Measurements from ENCODE around the gene PCDHB16. TPM values are rescaled to one million over a fixed set of nuclear protein-coding genes. Genes with fewer than 3 reads are reported as not detected.
A peak's percentile ranks its signal among the peaks of the same experiment; 100 is the strongest.

The PCDHB16 gene
- total and polyA plus RNA-seq, 2 of the 13 experiments (the other 11 are each of a cell fraction or from before 2014, with no cell fraction given) = 0.60 to 0.66 TPM

DNA sequence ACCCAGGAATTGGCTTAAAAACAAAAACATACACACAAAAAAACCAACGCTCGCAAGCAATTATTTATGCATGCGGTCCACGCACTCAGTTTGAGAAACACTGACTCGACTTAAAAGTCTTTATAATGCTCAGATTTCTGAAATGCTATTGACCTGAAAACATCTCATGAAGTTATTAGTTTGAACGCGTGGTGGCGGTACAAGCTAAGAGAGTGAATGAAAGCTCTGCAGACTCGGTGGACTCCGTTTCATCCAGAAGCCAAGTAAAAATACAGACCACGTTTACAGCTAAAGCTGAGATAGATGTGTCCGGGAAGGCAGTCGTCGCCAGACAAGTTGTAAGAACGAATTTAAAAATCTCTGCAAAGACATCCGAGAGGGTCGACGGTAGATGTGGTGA is 32.4 kb upstream of the PCDHB16 start, which contains the start of gene PCDHB6 (continued):
- TF ChIP-seq STAG1 (CRISPR knock-in tag; IDR thresholded peaks at IDR 0.05) (peak; percentile 34), HIC2 (CRISPR knock-in tag; IDR thresholded peaks at IDR 0.05; ENCODE audit: low read depth) (no peak), ZBTB33 (CRISPR knock-in tag; IDR thresholded peaks at IDR 0.05) (no peak), ZNF746 (CRISPR knock-in tag; IDR thresholded peaks at IDR 0.05) (no peak), ISL2 (CRISPR knock-in tag; IDR thresholded peaks at IDR 0.05) (0 out of 2 replicates have a peak, but pooled peaks have one; percentile 7), FIP1L1 (IDR thresholded peaks at IDR 0.05; ENCODE audit: borderline replicate concordance, insufficient read depth, low read depth, low read length) (no peak), RFXANK (CRISPR knock-in tag; IDR thresholded peaks at IDR 0.05) (no peak), RAD21 (CRISPR knock-in tag; IDR thresholded peaks at IDR 0.05) (peak; percentile 42; the same call in 1 of the 2 replicates), RARG (CRISPR knock-in tag; IDR thresholded peaks at IDR 0.05; ENCODE audit: low read depth) (no peak), ZNF782 (CRISPR knock-in tag; IDR thresholded peaks at IDR 0.05; ENCODE audit: borderline replicate concordance) (no peak), GATAD2A (CRISPR knock-in tag; IDR thresholded peaks at IDR 0.05) (no peak), MAFG (CRISPR knock-in tag; IDR thresholded peaks at IDR 0.05) (no peak), POLR2A (IDR thresholded peaks at IDR 0.05; ENCODE audit: insufficient read depth in 1 of 2, low read depth in 2 of 2, low read length in 2 of 2) (no peak), ZNF367 (CRISPR knock-in tag; IDR thresholded peaks at IDR 0.05; ENCODE audit: borderline replicate concordance) (no peak)
- TF ChIP-seq, protein P1, sequence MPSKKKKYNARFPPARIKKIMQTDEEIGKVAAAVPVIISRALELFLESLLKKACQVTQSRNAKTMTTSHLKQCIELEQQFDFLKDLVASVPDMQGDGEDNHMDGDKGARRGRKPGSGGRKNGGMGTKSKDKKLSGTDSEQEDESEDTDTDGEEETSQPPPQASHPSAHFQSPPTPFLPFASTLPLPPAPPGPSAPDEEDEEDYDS (CRISPR knock-in tag; IDR thresholded peaks at IDR 0.05) = no peak
- TF ChIP-seq, protein P2, sequence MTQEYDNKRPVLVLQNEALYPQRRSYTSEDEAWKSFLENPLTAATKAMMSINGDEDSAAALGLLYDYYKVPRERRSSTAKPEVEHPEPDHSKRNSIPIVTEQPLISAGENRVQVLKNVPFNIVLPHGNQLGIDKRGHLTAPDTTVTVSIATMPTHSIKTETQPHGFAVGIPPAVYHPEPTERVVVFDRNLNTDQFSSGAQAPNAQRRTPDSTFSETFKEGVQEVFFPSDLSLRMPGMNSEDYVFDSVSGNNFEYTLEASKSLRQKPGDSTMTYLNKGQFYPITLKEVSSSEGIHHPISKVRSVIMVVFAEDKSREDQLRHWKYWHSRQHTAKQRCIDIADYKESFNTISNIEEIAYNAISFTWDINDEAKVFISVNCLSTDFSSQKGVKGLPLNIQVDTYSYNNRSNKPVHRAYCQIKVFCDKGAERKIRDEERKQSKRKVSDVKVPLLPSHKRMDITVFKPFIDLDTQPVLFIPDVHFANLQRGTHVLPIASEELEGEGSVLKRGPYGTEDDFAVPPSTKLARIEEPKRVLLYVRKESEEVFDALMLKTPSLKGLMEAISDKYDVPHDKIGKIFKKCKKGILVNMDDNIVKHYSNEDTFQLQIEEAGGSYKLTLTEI (CRISPR knock-in tag; conservative IDR thresholded peaks at IDR 0.05) = no peak

All from HepG2 (cell line).